GM23248 (cell line): ENCODE data around the gene PRKG2. TPM values are rescaled to one million over a fixed set of nuclear protein-coding genes. Genes with fewer than 3 reads are reported as not detected.

ENCODE experiments used
- DNase-seq: peaks from one replicate; pipeline ENCODE4 v3.0.0-alpha.2; 2015
- H2AFZ ChIP-seq: fragments of 200-600 bp; sonication (generic); 2 replicates; pipeline ENCODE4 v1.6.1; 2016; ENCODE audit warnings: antibody characterized with exemption
- H3F3A ChIP-seq: fragments of 200-600 bp; sonication (generic); 2 replicates; pipeline ENCODE4 v1.6.1; 2016; ENCODE audit warnings: mild to moderate bottlenecking, antibody characterized with exemption, mixed run types; ENCODE audit not compliant: insufficient read depth
- H3K27ac ChIP-seq: fragments of 200-600 bp; sonication (generic); 2 replicates; pipeline ENCODE4 v1.5.1; 2016; ENCODE audit warnings: mild to moderate bottlenecking
- H3K27me3 ChIP-seq: fragments of 200-600 bp; sonication (generic); replicated peaks from 2 replicates; pipeline ENCODE4 v1.6.1; 2016; ENCODE audit warnings: mild to moderate bottlenecking; ENCODE audit not compliant: insufficient read depth
- H3K36me3 ChIP-seq: fragments of 200-600 bp; sonication (generic); 2 replicates; pipeline ENCODE4 v1.6.1; 2016; ENCODE audit warnings: low read depth, mild to moderate bottlenecking
- H3K4me1 ChIP-seq: fragments of 200-600 bp; sonication (generic); 2 replicates; pipeline ENCODE4 v1.6.1; 2016; ENCODE audit warnings: mild to moderate bottlenecking; ENCODE audit not compliant: insufficient read depth
- H3K4me2 ChIP-seq: fragments of 200-600 bp; sonication (generic); one replicate; pipeline ENCODE4 v1.6.1; 2016; ENCODE audit warnings: mild to moderate bottlenecking; ENCODE audit not compliant: unreplicated experiment
- H3K4me3 ChIP-seq: fragments of 200-600 bp; sonication (generic); 2 replicates; pipeline ENCODE4 v1.5.1; 2016; ENCODE audit warnings: mild to moderate bottlenecking
- H3K79me2 ChIP-seq: fragments of 200-600 bp; sonication (generic); 2 replicates; pipeline ENCODE4 v1.6.1; 2016; ENCODE audit warnings: mild to moderate bottlenecking; ENCODE audit not compliant: insufficient read depth
- H3K9ac ChIP-seq: fragments of 200-600 bp; sonication (generic); 2 replicates; pipeline ENCODE4 v1.6.1; 2016; ENCODE audit warnings: mild to moderate bottlenecking
- H3K9me2 ChIP-seq: fragments of 200-600 bp; sonication (generic); 2 replicates; pipeline ENCODE4 v1.6.1; 2016; ENCODE audit warnings: mixed run types, mild to moderate bottlenecking, moderate library complexity; ENCODE audit not compliant: insufficient read depth
- H3K9me3 ChIP-seq: fragments of 200-600 bp; sonication (generic); one replicate; pipeline ENCODE4 v1.6.1; 2017; ENCODE audit warnings: low read depth
- H4K20me1 ChIP-seq: fragments of 200-600 bp; sonication (generic); 2 replicates; pipeline ENCODE4 v1.6.0; 2016; ENCODE audit not compliant: insufficient read depth
- EZH2 ChIP-seq: fragments of 200-600 bp; sonication (generic); IDR thresholded peaks from 2 replicates; pipeline ENCODE4 v1.6.1; 2018; ENCODE audit warnings: antibody characterized with exemption, mild to moderate bottlenecking; ENCODE audit not compliant: insufficient read depth, poor library complexity, severe bottlenecking
- EZH2phosphoT487 ChIP-seq: fragments of 200-600 bp; sonication (generic); IDR thresholded peaks from 2 replicates; pipeline ENCODE4 v1.6.1; 2018; ENCODE audit warnings: antibody characterized with exemption, moderate library complexity, mild to moderate bottlenecking, low read depth; ENCODE audit not compliant: insufficient read depth
- WGBS, 2 experiments: methylation state at CpG; one replicate each; pipeline ENCODE4 v1.1.6; 2015 to 2017; ENCODE audit warnings: low lambda C conversion rate in 2 of 2, low coverage in 1 of 2; ENCODE audit errors: missing lambda C conversion rate in 2 of 2; 5-methylcytosine and 5-hydroxymethylcytosine counted together
- in situ Hi-C: fragments of 300-500 bp; cut with MboI; formaldehyde crosslinking; loops from 2 replicates; pipeline ENCODE4 v1.15.0; 2020
- polyA plus RNA-seq: library from polyadenylated mRNA; unstranded; fragments of >200 nt; fragmentation: Nextera tagmentation; extraction: Ambion mirVana; gene quantifications from 2 replicates; pipeline ENCODE4 v1.2.1, GENCODE V29; 2016
- total RNA-seq: library from RNA; depleted of rRNA; stranded (reverse); fragments of >200 nt; shearing (Covaris generic); gene quantifications from 2 replicates; pipeline ENCODE4 v1.2.3, GENCODE V29; 2014

The PRKG2 gene
- total and polyA plus RNA-seq, 2 experiments from 2014 or later: 4.7 to 7.3 TPM

GRCh38 chr4:81137894-81138293 is 77.1 kb downstream of the PRKG2 start:
- DNase-seq: no peak
- Histone ChIP-seq H3K4me2 (no peak overlapping the region), H3K27me3 (no peaks in the 10 kb centered on the region), H3K9me2 (no peaks in the 10 kb centered on the region), H3K4me3 (no peak overlapping the region), H3F3A (peaks cover 29% of the 10 kb centered on the region), H3K36me3 (0 out of 2 replicates have a peak, but pooled peaks cover 7% of the 10 kb centered on the region), H3K9me3 (no peaks in the 10 kb centered on the region), H3K79me2 (no peaks in the 10 kb centered on the region), H3K4me1 (peaks cover 46% of the 10 kb centered on the region), H3K9ac (no peak overlapping the region), H4K20me1 (no peaks in the 10 kb centered on the region), H2AFZ (no peak overlapping the region), H3K27ac (peak overlapping the region; percentile 98)
- in situ Hi-C loops: no loop called here
- 93 to 94% methylated on average over 4 of the region's 4 CpGs for WGBS, 2 experiments
- no peak for TF ChIP-seq EZH2phosphoT487
- TF ChIP-seq EZH2: no peak

DNA sequence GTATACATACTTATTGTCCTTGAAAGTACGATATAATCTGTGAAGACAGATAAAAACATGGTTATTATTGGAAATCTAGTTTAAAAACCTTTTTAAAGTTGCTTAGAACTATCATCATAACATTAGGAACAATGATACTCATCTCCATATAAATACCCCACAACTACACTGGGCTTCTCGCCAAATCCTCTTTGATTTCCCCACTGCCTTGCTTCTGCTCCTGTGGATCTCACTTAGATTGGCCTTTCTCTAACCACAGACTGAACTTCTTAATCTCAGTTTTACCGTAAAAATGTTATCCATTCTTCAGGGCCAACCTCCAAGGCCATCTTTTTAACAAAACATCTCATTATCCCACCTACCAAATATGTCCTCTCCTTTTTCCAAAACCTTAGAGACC is 77.6 kb downstream of the PRKG2 start:
- 97% methylated on average over 3 of the region's 3 CpGs for WGBS, 2 experiments
- Histone ChIP-seq H3K9ac (peak overlapping the region; percentile 80), H3K27me3 (no peaks in the 10 kb centered on the region), H3K9me2 (no peaks in the 10 kb centered on the region), H3K4me1 (peaks cover 42% of the 10 kb centered on the region), H2AFZ (no peak overlapping the region; the same call in 1 of the 2 replicates), H3F3A (peaks cover 28% of the 10 kb centered on the region), H4K20me1 (no peaks in the 10 kb centered on the region), H3K9me3 (no peaks in the 10 kb centered on the region), H3K4me2 (peak overlapping the region; percentile 75), H3K4me3 (no peak overlapping the region), H3K79me2 (no peaks in the 10 kb centered on the region), H3K27ac (peak overlapping the region; percentile 98), H3K36me3 (0 out of 2 replicates have a peak, but pooled peaks cover 7% of the 10 kb centered on the region)
- in situ Hi-C loops: no loop called here
- TF ChIP-seq EZH2: no peak
- no peak for TF ChIP-seq EZH2phosphoT487
- DNase-seq: no peak

DNA sequence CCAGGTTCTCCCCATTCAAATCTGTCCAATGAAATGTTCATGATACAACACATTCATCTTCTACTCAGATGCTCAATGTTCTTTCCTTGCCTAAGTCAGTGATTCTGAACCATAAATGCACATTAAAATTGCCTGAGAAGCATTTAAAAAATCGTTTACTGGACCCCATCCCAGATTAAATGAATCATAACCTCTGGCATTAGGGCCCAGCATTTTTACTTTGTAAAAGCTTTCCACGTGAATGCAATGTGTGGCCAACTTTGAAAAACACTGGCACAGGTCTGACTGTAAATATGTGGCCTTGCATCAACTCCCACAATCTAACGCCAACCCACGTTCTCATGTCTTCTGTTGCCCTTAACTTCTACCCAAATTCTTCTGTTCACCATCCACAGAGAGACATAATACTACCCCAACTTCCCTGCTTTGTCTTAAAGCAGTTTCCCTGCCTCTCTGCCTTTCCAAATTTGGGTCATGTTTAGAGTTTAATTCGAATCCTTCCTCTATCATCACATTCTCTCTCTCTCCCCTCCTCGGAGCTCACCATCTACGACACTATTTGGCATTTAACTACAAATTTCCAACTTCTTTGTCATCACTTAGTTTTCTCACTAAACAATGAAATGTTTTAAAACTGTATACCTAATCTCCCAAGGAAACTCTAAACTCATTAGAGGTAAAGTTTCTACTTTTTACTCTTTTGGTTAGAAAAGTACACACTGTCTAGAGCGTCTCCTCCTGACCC is 78.7 kb downstream of the PRKG2 start:
- Histone ChIP-seq H3K9me3 (no peaks in the 10 kb centered on the region), H3K27ac (peak overlapping the region; percentile 98), H3K36me3 (0 out of 2 replicates have a peak, but pooled peaks cover 7% of the 10 kb centered on the region), H3K27me3 (no peaks in the 10 kb centered on the region), H3K4me3 (peak overlapping the region; percentile 45), H2AFZ (peak overlapping the region; percentile 87), H3F3A (peaks cover 28% of the 10 kb centered on the region), H3K79me2 (no peaks in the 10 kb centered on the region), H3K4me1 (peaks cover 36% of the 10 kb centered on the region), H4K20me1 (no peaks in the 10 kb centered on the region), H3K4me2 (peak overlapping the region; percentile 75), H3K9ac (peak overlapping the region; percentile 80), H3K9me2 (no peaks in the 10 kb centered on the region)
- WGBS, 2 experiments: 1% methylated on average over 8 of the region's 8 CpGs
- in situ Hi-C loops: no loop called here
- peak; percentile 95 for DNase-seq
- TF ChIP-seq EZH2 (no peak), EZH2phosphoT487 (no peak)

- Histone ChIP-seq H3K9me2 (no peaks in the 10 kb centered on the region), H4K20me1 (no peaks in the 10 kb centered on the region), H3K9me3 (no peaks in the 10 kb centered on the region), H3K27ac (peak overlapping the region; percentile 98), H3K9ac (peak overlapping the region; percentile 57), H3K27me3 (no peaks in the 10 kb centered on the region), H3K79me2 (no peaks in the 10 kb centered on the region), H2AFZ (peak overlapping the region; percentile 47), H3K4me1 (peaks cover 36% of the 10 kb centered on the region), H3K4me2 (peak overlapping the region; percentile 61), H3F3A (peaks cover 28% of the 10 kb centered on the region), H3K4me3 (peak overlapping the region; percentile 24), H3K36me3 (0 out of 2 replicates have a peak, but pooled peaks cover 7% of the 10 kb centered on the region)
- DNase-seq: peak; percentile 66
- TF ChIP-seq EZH2: no peak
- no peak for TF ChIP-seq EZH2phosphoT487
- 0% methylated on average over 2 of the region's 2 CpGs for WGBS, 2 experiments
- in situ Hi-C loops: no loop called here
Observed at GRCh38 chr4:81135501-81135900, 79.5 kb downstream of the PRKG2 start.
